Urinary bladder (tissue), 4 donors: Measurements from ENCODE around the gene DPPA5. TPM values are rescaled to one million over a fixed set of nuclear protein-coding genes. Genes with fewer than 3 reads are reported as not detected.
"Not testable (repeated sequence)": the region's sequence is repeated elsewhere in the genome, so short reads cannot be mapped to it uniquely, and the experiment has no call there.

Source experiments
- DNase-seq: peaks from one replicate; pipeline ENCODE4 v3.0.0-alpha.2; 2015; ENCODE audit errors: extremely low spot score
- H3K27ac ChIP-seq: one replicate; pipeline ENCODE4 v1.5.1; 2013; ENCODE audit warnings: low read depth, mild to moderate bottlenecking, moderate library complexity
- H3K36me3 ChIP-seq: one replicate; pipeline ENCODE4 v1.6.1; 2013; ENCODE audit warnings: mild to moderate bottlenecking, moderate library complexity; ENCODE audit not compliant: insufficient read depth
- H3K4me1 ChIP-seq: one replicate; pipeline ENCODE4 v1.6.1; 2013; ENCODE audit warnings: mild to moderate bottlenecking, moderate library complexity; ENCODE audit not compliant: insufficient read depth
- H3K4me3 ChIP-seq: one replicate; pipeline ENCODE4 v1.5.1; 2013; ENCODE audit warnings: low read depth, low read length
- WGBS: extraction: QIAGEN DNeasy Blood & Tissue Kit; methylation state at CpG from one replicate; pipeline ENCODE4 v1.1.7; 2013; 5-methylcytosine and 5-hydroxymethylcytosine counted together
- polyA plus RNA-seq: library from polyadenylated mRNA; stranded (reverse); fragments of 200-250 nt; gene quantifications from one replicate; pipeline ENCODE4 v1.2.3, GENCODE V29; 2013
- small RNA-seq: library from RNA; depleted of rRNA; stranded (forward); fragments of <200 nt; gene quantifications from one replicate; pipeline ENCODE3, GENCODE V24; 2014
- total RNA-seq: library from RNA; depleted of rRNA; stranded (reverse); fragments of >200 nt; gene quantifications from one replicate; pipeline ENCODE4 v1.2.3, GENCODE V29; 2014
- donor health status: healthy with polysubstance abuse.
- donor health status: healthy.

The DPPA5 gene
- total and polyA plus RNA-seq, 2 donors = not detected

GRCh38 chr6:73303773-73304172 is 50.3 kb downstream of the DPPA5 start:
- H3K27ac ChIP-seq, H3K4me3 ChIP-seq, H3K36me3 ChIP-seq, DNase-seq, H3K4me1 ChIP-seq: not testable (repeated sequence)
- 95% methylated on average over 7 of the region's 7 CpGs for WGBS

Small RNAs within 50 kb of the gene (small RNA-seq; reads per million reads assigned to genes)
- 0.41 reads per million, percentile 34 among the genes with 10 or more reads in this experiment for gene RPL39P3

Other genes with a start within 250 kb of the DPPA5 start
- not detected for gene KHDC1L, start 128.8 kb downstream of the DPPA5 start, total RNA-seq
- not detected for gene KHDC1L, start 128.8 kb downstream of the DPPA5 start, polyA plus RNA-seq
- 2.6 TPM for gene KHDC1, start 91.1 kb downstream of the DPPA5 start, total RNA-seq
- 4.2 TPM for gene KHDC1, start 91.1 kb downstream of the DPPA5 start, polyA plus RNA-seq
- gene KHDC3L, start 8.4 kb upstream of the DPPA5 start, total RNA-seq = not detected
- not detected for gene KHDC3L, start 8.4 kb upstream of the DPPA5 start, polyA plus RNA-seq
- not detected for gene OOEP, start 15.6 kb upstream of the DPPA5 start, total RNA-seq
- 0.24 TPM for gene OOEP, start 15.6 kb upstream of the DPPA5 start, polyA plus RNA-seq
- 0.42 TPM for gene DDX43, start 40.6 kb upstream of the DPPA5 start, total RNA-seq
- 1.3 TPM for gene DDX43, start 40.6 kb upstream of the DPPA5 start, polyA plus RNA-seq
- 16.0 TPM for gene CGAS, start 98.0 kb upstream of the DPPA5 start, total RNA-seq
- gene CGAS, start 98.0 kb upstream of the DPPA5 start, polyA plus RNA-seq = 3.1 TPM
- gene MTO1, start 107.5 kb upstream of the DPPA5 start, total RNA-seq = 28.3 TPM
- gene MTO1, start 107.5 kb upstream of the DPPA5 start, polyA plus RNA-seq = 19.8 TPM
- gene EEF1A1, start 166.8 kb upstream of the DPPA5 start, total RNA-seq = 18,172 TPM
- gene EEF1A1, start 166.8 kb upstream of the DPPA5 start, polyA plus RNA-seq = 11,265 TPM